HCT116 (cell line): Measurements from ENCODE around the gene CBL. TPM values are rescaled to one million over a fixed set of nuclear protein-coding genes. Genes with fewer than 3 reads are reported as not detected.

Experiments used
- ATAC-seq: fragments of 200-7000 bp; cut with Tn5 transposase; 2 replicates; pipeline ENCODE4 v1.9.1; 2020; ENCODE audit warnings: mild to moderate bottlenecking, moderate library complexity
- BruUV-seq: library from RNA; stranded (reverse); fragments of 400-500 nt; replicated peaks from 2 replicates; lab custom pipeline; 2021; lab: Mats Ljungman, UMichigan
- CTCF ChIA-PET: fragments of 300-600 bp; sonication (Branson Sonifier 250); formaldehyde crosslinking; loops from one replicate; lab custom pipeline; 2021; ENCODE audit warnings: antibody characterized with exemption; lab: Charles Lee
- POLR2A ChIA-PET: fragments of 300-600, 350-600 bp; sonication (Branson Sonifier 250); formaldehyde crosslinking; loops from one replicate; lab custom pipeline; 2021; ENCODE audit warnings: antibody characterized with exemption; lab: Charles Lee
- RAD21 ChIA-PET, 2 experiments: fragments of 300-600 bp; sonication (Branson Sonifier 250); formaldehyde crosslinking; loops; one replicate each; lab custom pipeline; 2023; ENCODE audit warnings: low total read pairs in 2 of 2; ENCODE audit not compliant: uncharacterized antibody in 2 of 2, unreplicated experiment in 2 of 2, low non-redundant PET in 1 of 2; lab: Charles Lee
- DNase-seq: peaks from one replicate; pipeline ENCODE4 v3.0.0-alpha.2; 2010; ENCODE audit warnings: low read depth, low spot score
- H2AFZ ChIP-seq: fragments of 200-600 bp; shearing (Covaris generic), sonication (generic); 2 replicates; pipeline ENCODE4 v1.6.1; 2017; ENCODE audit warnings: low read depth, mixed run types, mixed read lengths, antibody characterized with exemption, low read length; ENCODE audit not compliant: poor library complexity, severe bottlenecking
- H3K27ac ChIP-seq: 2 replicates; pipeline ENCODE4 v1.5.1; 2012; ENCODE audit warnings: low read depth, low read length
- H3K27me3 ChIP-seq: fragments of 200-600 bp; sonication (generic); 2 replicates; pipeline ENCODE4 v1.6.1; 2016; ENCODE audit warnings: mixed run types, low read length, mixed read lengths; ENCODE audit not compliant: insufficient read depth
- H3K36me3 ChIP-seq, 2 experiments: fragments of 200-500 bp in 1 of 2; fragments of 200-600 bp in 1 of 2; sonication (Bioruptor generic) in 1 of 2; sonication (generic) in 1 of 2; 2 replicates each; pipeline versions ENCODE4 v1.5.1 to v1.6.1; 2014 to 2016; ENCODE audit warnings: low read length in 2 of 2, inconsistent platforms in 1 of 2, mixed read lengths in 1 of 2, mixed run types in 1 of 2; ENCODE audit not compliant: insufficient read depth in 2 of 2, control insufficient read depth in 1 of 2
- H3K4me1 ChIP-seq, 2 experiments: fragments of 200-600 bp in 1 of 2; sonication (generic) in 1 of 2; 2 replicates each; pipeline versions ENCODE4 v1.5.1 to v1.6.1; 2012 to 2017; ENCODE audit warnings: low read length in 2 of 2, inconsistent platforms in 1 of 2, mild to moderate bottlenecking in 1 of 2, mixed read lengths in 1 of 2, mixed run types in 1 of 2, moderate library complexity in 1 of 2; ENCODE audit not compliant: insufficient read depth in 2 of 2, control insufficient read depth in 1 of 2
- H3K4me2 ChIP-seq: fragments of 200-600 bp; sonication (generic); 2 replicates; pipeline ENCODE4 v1.6.1; 2017; ENCODE audit warnings: mixed run types, low read length, mixed read lengths
- H3K4me3 ChIP-seq, 2 experiments: fragments of 200-600 bp in 1 of 2; sonication (generic) in 1 of 2; replicated peaks in 1 of 2; 2 replicates each; pipeline ENCODE4 v1.5.1; 2011 to 2016; ENCODE audit warnings: low read length in 2 of 2, control low read depth in 1 of 2, low read depth in 1 of 2, mild to moderate bottlenecking in 1 of 2, mixed read lengths in 1 of 2, mixed run types in 1 of 2
- H3K79me2 ChIP-seq: fragments of 200-600 bp; sonication (generic); 2 replicates; pipeline ENCODE4 v1.6.1; 2017; ENCODE audit warnings: mild to moderate bottlenecking, mixed run types, low read length, moderate library complexity, mixed read lengths; ENCODE audit not compliant: insufficient read depth
- H3K9ac ChIP-seq: fragments of 200-600 bp; sonication (generic); 2 replicates; pipeline ENCODE4 v1.6.1; 2016; ENCODE audit warnings: low read length, mixed read lengths
- H3K9me2 ChIP-seq: fragments of 200-600 bp; sonication (generic), shearing (Covaris generic); 2 replicates; pipeline ENCODE4 v1.6.1; 2017; ENCODE audit warnings: mixed run types, mild to moderate bottlenecking, moderate library complexity; ENCODE audit not compliant: insufficient read depth
- H3K9me3 ChIP-seq, 2 experiments: fragments of 200-500 bp in 1 of 2; fragments of 200-600 bp in 1 of 2; sonication (Bioruptor generic) in 1 of 2; sonication (generic) in 1 of 2; 2 replicates each; pipeline ENCODE4 v1.6.1; 2014 to 2017; ENCODE audit warnings: low read length in 2 of 2, mixed read lengths in 2 of 2, inconsistent platforms in 1 of 2, low read depth in 1 of 2, mild to moderate bottlenecking in 1 of 2, mixed run types in 1 of 2, moderate library complexity in 1 of 2; ENCODE audit not compliant: control insufficient read depth in 1 of 2, insufficient read depth in 1 of 2
- H4K20me1 ChIP-seq: fragments of 200-600 bp; sonication (generic), shearing (Covaris generic); 2 replicates; pipeline ENCODE4 v1.6.1; 2017; ENCODE audit warnings: mixed run types, mild to moderate bottlenecking, moderate library complexity; ENCODE audit not compliant: insufficient read depth
- CBX3 ChIP-seq: IDR thresholded peaks from 2 replicates; pipeline ENCODE4 v1.6.1; 2012; ENCODE audit warnings: low read depth
- ELF1 ChIP-seq: IDR thresholded peaks from 2 replicates; pipeline ENCODE4 v1.6.1; 2012; ENCODE audit warnings: low read depth, borderline replicate concordance
- EZH2phosphoT487 ChIP-seq: fragments of 200-600 bp; IDR thresholded peaks from 2 replicates; pipeline ENCODE4 v1.6.1; 2018; ENCODE audit warnings: antibody characterized with exemption, borderline replicate concordance
- JUND ChIP-seq: IDR thresholded peaks from 2 replicates; pipeline ENCODE4 v1.6.1; 2012
- POLR2AphosphoS5 ChIP-seq: IDR thresholded peaks from 2 replicates; pipeline ENCODE4 v1.6.1; 2011; ENCODE audit warnings: mild to moderate bottlenecking, low read depth, low read length, moderate library complexity
- SIN3A ChIP-seq: IDR thresholded peaks from 2 replicates; pipeline ENCODE4 v1.6.1; 2012; ENCODE audit warnings: low read depth
- SP1 ChIP-seq: IDR thresholded peaks from 2 replicates; pipeline ENCODE4 v1.6.1; 2012; ENCODE audit warnings: low read depth
- SRF ChIP-seq: IDR thresholded peaks from 2 replicates; pipeline ENCODE4 v1.6.1; 2012; ENCODE audit warnings: low read depth
- YY1 ChIP-seq: IDR thresholded peaks from 2 replicates; pipeline ENCODE4 v1.6.1; 2011; ENCODE audit warnings: low read length, low read depth, moderate library complexity, mild to moderate bottlenecking; ENCODE audit not compliant: insufficient replicate concordance; ENCODE audit errors: extremely low read depth
- ZFX ChIP-seq: fragments of 450-650 bp; IDR thresholded peaks from 2 replicates; pipeline ENCODE4 v1.6.1; 2017
- intact Hi-C: fragments of 100-400 bp; cut with micrococcal nuclease; formaldehyde crosslinking; loops from 2 replicates; pipeline ENCODE4 v1.10.0; 2022
- total RNA-seq: library from RNA; stranded (reverse); gene quantifications from one replicate; pipeline ENCODE4 v1.2.1, GENCODE V29; 2021; ENCODE audit not compliant: unreplicated experiment
- TF ChIP-seq, protein P1 (sequence below): IDR thresholded peaks from 2 replicates; pipeline ENCODE4 v1.6.1; 2012
- TF ChIP-seq, protein P2 (sequence below): IDR thresholded peaks from 2 replicates; pipeline ENCODE4 v1.6.1; 2012
- TF ChIP-seq, protein P3 (sequence below): IDR thresholded peaks from 2 replicates; pipeline ENCODE4 v1.6.1; 2011; ENCODE audit warnings: mild to moderate bottlenecking, low read length, moderate library complexity; ENCODE audit not compliant: insufficient replicate concordance; ENCODE audit errors: extremely low read depth
- TF ChIP-seq, protein P4 (sequence below): IDR thresholded peaks from 2 replicates; pipeline ENCODE4 v1.6.1; 2012; ENCODE audit warnings: low read depth

Gene CBL
- total RNA-seq, 1 experiment from 2014 or later = 31.1 TPM

DNA sequence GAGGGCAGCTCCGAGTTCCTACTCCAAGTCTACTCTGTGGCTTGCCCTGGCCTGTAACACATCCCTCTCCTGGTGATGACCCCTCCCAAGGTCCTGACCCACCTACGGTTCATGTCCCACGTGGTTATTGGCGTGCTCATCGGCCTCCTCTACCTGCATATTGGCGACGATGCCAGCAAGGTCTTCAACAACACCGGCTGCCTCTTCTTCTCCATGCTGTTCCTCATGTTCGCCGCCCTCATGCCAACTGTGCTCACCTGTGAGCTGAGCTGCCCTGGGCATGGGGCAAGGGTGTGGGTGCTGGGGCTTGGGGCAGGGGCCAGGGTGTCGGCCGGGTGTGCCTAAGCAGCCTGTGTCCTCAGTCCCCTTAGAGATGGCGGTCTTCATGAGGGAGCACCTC is 47.7 kb upstream of the CBL start:
- Histone ChIP-seq H3K4me1 (peaks cover 8 to 11% of the 10 kb centered on the region in 2 experiments; a peak in 3 of 4 replicates), H3K4me3 (no peak overlapping the region), H4K20me1 (no peaks in the 10 kb centered on the region), H3K27me3 (no peaks in the 10 kb centered on the region), H3K27ac (no peak overlapping the region), H3K9me2 (no peaks in the 10 kb centered on the region), H3K79me2 (no peaks in the 10 kb centered on the region), H3K36me3 (no peaks in the 10 kb centered on the region), H3K9me3 (no peaks in the 10 kb centered on the region), H3K9ac (no peak overlapping the region), H2AFZ (no peak overlapping the region), H3K4me2 (no peak overlapping the region)
- TF ChIP-seq, protein P1, sequence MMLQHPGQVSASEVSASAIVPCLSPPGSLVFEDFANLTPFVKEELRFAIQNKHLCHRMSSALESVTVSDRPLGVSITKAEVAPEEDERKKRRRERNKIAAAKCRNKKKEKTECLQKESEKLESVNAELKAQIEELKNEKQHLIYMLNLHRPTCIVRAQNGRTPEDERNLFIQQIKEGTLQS = no peak
- TF ChIP-seq POLR2AphosphoS5 (no peak), CBX3 (no peak), JUND (no peak), EZH2phosphoT487 (no peak), YY1 (no peak), ELF1 (no peak), SIN3A (no peak), SP1 (no peak), SRF (no peak), ZFX (no peak)
- TF ChIP-seq, protein P2, sequence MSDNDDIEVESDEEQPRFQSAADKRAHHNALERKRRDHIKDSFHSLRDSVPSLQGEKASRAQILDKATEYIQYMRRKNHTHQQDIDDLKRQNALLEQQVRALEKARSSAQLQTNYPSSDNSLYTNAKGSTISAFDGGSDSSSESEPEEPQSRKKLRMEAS = no peak
- TF ChIP-seq, protein P3, sequence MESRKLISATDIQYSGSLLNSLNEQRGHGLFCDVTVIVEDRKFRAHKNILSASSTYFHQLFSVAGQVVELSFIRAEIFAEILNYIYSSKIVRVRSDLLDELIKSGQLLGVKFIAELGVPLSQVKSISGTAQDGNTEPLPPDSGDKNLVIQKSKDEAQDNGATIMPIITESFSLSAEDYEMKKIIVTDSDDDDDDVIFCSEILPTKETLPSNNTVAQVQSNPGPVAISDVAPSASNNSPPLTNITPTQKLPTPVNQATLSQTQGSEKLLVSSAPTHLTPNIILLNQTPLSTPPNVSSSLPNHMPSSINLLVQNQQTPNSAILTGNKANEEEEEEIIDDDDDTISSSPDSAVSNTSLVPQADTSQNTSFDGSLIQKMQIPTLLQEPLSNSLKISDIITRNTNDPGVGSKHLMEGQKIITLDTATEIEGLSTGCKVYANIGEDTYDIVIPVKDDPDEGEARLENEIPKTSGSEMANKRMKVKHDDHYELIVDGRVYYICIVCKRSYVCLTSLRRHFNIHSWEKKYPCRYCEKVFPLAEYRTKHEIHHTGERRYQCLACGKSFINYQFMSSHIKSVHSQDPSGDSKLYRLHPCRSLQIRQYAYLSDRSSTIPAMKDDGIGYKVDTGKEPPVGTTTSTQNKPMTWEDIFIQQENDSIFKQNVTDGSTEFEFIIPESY = no peak
- TF ChIP-seq, protein P4, sequence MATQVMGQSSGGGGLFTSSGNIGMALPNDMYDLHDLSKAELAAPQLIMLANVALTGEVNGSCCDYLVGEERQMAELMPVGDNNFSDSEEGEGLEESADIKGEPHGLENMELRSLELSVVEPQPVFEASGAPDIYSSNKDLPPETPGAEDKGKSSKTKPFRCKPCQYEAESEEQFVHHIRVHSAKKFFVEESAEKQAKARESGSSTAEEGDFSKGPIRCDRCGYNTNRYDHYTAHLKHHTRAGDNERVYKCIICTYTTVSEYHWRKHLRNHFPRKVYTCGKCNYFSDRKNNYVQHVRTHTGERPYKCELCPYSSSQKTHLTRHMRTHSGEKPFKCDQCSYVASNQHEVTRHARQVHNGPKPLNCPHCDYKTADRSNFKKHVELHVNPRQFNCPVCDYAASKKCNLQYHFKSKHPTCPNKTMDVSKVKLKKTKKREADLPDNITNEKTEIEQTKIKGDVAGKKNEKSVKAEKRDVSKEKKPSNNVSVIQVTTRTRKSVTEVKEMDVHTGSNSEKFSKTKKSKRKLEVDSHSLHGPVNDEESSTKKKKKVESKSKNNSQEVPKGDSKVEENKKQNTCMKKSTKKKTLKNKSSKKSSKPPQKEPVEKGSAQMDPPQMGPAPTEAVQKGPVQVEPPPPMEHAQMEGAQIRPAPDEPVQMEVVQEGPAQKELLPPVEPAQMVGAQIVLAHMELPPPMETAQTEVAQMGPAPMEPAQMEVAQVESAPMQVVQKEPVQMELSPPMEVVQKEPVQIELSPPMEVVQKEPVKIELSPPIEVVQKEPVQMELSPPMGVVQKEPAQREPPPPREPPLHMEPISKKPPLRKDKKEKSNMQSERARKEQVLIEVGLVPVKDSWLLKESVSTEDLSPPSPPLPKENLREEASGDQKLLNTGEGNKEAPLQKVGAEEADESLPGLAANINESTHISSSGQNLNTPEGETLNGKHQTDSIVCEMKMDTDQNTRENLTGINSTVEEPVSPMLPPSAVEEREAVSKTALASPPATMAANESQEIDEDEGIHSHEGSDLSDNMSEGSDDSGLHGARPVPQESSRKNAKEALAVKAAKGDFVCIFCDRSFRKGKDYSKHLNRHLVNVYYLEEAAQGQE = no peak
- intact Hi-C loops = no loop called here
- RAD21 ChIA-PET = no interaction called here
- POLR2A ChIA-PET = no interaction called here
- ATAC-seq (no peak), DNase-seq (no peak)
- CTCF ChIA-PET = no interaction called here
- BruUV-seq = no TSS peak
